PC-3 (cell line): ENCODE measurements around the gene RBFOX2. TPM values are rescaled to one million over a fixed set of nuclear protein-coding genes. Genes with fewer than 3 reads are reported as not detected.

Experiments
- ATAC-seq: fragments of 200-7000 bp; cut with Tn5 transposase; 2 replicates; pipeline ENCODE4 v1.9.1; 2020; ENCODE audit warnings: mild to moderate bottlenecking, moderate library complexity
- BruUV-seq: library from RNA; stranded (reverse); fragments of 400-500 nt; replicated peaks from 2 replicates; lab custom pipeline; 2021; lab: Mats Ljungman, UMichigan
- CTCF ChIA-PET: fragments of 300-600 bp; sonication (Branson Sonifier 250); formaldehyde crosslinking; loops from one replicate; lab custom pipeline; 2022; ENCODE audit warnings: antibody characterized with exemption; lab: Charles Lee
- POLR2A ChIA-PET: fragments of 300-600 bp; sonication (Branson Sonifier 250); formaldehyde crosslinking; loops from one replicate; lab custom pipeline; 2022; ENCODE audit warnings: antibody characterized with exemption; ENCODE audit not compliant: unreplicated experiment; lab: Charles Lee
- DNase-seq: peaks from one replicate; pipeline ENCODE4 v3.0.0-alpha.2; 2015
- H2AFZ ChIP-seq: fragments of 300-600 bp; sonication (generic); 2 replicates; pipeline ENCODE4 v1.6.0; 2016; ENCODE audit warnings: antibody characterized with exemption, low read length
- H3F3A ChIP-seq: fragments of 300-600 bp; sonication (generic); one replicate; pipeline ENCODE4 v1.6.0; 2017; ENCODE audit warnings: antibody characterized with exemption, low read length, control low read depth, mild to moderate bottlenecking; ENCODE audit not compliant: unreplicated experiment
- H3K27ac ChIP-seq: fragments of 300-600 bp; sonication (generic); 2 replicates; pipeline ENCODE4 v1.5.1; 2016; ENCODE audit warnings: mild to moderate bottlenecking, low read length
- H3K27me3 ChIP-seq: fragments of 300-600 bp; sonication (generic); 2 replicates; pipeline ENCODE4 v1.6.1; 2016; ENCODE audit warnings: low read length, mixed read lengths
- H3K36me3 ChIP-seq: fragments of 300-600 bp; sonication (generic); 2 replicates; pipeline ENCODE4 v1.6.1; 2016; ENCODE audit warnings: low read depth, mixed run types, low read length, mixed read lengths
- H3K4me1 ChIP-seq: fragments of 300-600 bp; sonication (generic); 2 replicates; pipeline ENCODE4 v1.5.1; 2016; ENCODE audit warnings: low read length; ENCODE audit not compliant: insufficient read depth
- H3K4me2 ChIP-seq: fragments of 300-600 bp; sonication (generic); 2 replicates; pipeline ENCODE4 v1.6.0; 2016; ENCODE audit warnings: low read length
- H3K4me3 ChIP-seq: fragments of 300-600 bp; sonication (generic); 2 replicates; pipeline ENCODE4 v1.5.1; 2016; ENCODE audit warnings: mild to moderate bottlenecking, low read length, mixed read lengths
- H3K79me2 ChIP-seq: fragments of 300-600 bp; sonication (generic); 2 replicates; pipeline ENCODE4 v1.6.1; 2017; ENCODE audit warnings: low read length, mixed read lengths
- H3K9ac ChIP-seq: fragments of 300-600 bp; sonication (generic); 2 replicates; pipeline ENCODE4 v1.6.0; 2016; ENCODE audit warnings: mild to moderate bottlenecking, low read length
- H3K9me2 ChIP-seq: fragments of 300-600 bp; sonication (generic); replicated peaks from 2 replicates; pipeline ENCODE4 v1.6.1; 2016; ENCODE audit warnings: mixed run types, low read length, mixed read lengths
- H3K9me3 ChIP-seq: fragments of 300-600 bp; sonication (generic); 2 replicates; pipeline ENCODE4 v1.6.1; 2016; ENCODE audit warnings: low read length, mixed read lengths
- H4K20me1 ChIP-seq: fragments of 300-600 bp; sonication (generic); 2 replicates; pipeline ENCODE4 v1.6.1; 2016; ENCODE audit warnings: low read length, mixed read lengths
- EZH2 ChIP-seq: fragments of 300-600 bp; sonication (generic); IDR thresholded peaks from one replicate; pipeline ENCODE4 v1.6.1; 2017; ENCODE audit warnings: antibody characterized with exemption, mild to moderate bottlenecking, low read length; ENCODE audit not compliant: unreplicated experiment
- EZH2phosphoT487 ChIP-seq: fragments of 300-600 bp; sonication (generic); IDR thresholded peaks from 2 replicates; pipeline ENCODE4 v1.6.1; 2018; ENCODE audit warnings: mild to moderate bottlenecking, antibody characterized with exemption, low read length, borderline replicate concordance
- intact Hi-C: fragments of 100-400 bp; cut with micrococcal nuclease; formaldehyde crosslinking; loops from 2 replicates; pipeline ENCODE4 v1.9.0; 2023
- total RNA-seq: library from RNA; depleted of rRNA; stranded (reverse); fragments of >200 nt; gene quantifications from 2 replicates; pipeline ENCODE4 v1.2.3, GENCODE V29; 2014
- TF ChIP-seq, protein P1 (sequence below): fragments of 300-600 bp; sonication (generic); conservative IDR thresholded peaks from 2 replicates; pipeline ENCODE4 v1.5.1; 2017; ENCODE audit warnings: antibody characterized with exemption, low read depth, mild to moderate bottlenecking, low read length

Gene RBFOX2
- total RNA-seq, 1 experiment from 2014 or later, result 75.1 TPM

DNA sequence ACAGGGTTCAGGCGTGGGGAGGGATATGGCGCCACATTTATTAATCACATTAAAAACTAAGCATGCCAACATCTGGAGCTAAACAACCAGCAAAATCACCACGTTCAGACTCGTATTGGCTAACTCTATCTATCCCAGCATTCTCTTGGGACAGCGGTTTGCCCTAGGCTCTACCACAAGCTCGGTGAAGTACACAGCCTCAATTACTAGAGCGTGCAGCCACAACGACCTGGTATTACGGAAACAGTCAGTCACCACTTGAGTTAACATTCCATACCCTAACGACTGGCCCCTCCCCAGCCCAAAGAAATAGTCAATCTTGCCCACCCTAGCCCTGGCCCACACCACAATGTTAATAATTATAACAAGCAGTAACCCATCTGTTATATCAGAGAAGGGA lies 278.8 kb downstream of the RBFOX2 start:
- ChIA-PET POLR2A (no interaction called here), CTCF (interaction anchor here (0.7 kb wide), 1 partner anchor 91 kb away, joined by 3 read pairs; no protein-coding TSS in a partner anchor)

DNA sequence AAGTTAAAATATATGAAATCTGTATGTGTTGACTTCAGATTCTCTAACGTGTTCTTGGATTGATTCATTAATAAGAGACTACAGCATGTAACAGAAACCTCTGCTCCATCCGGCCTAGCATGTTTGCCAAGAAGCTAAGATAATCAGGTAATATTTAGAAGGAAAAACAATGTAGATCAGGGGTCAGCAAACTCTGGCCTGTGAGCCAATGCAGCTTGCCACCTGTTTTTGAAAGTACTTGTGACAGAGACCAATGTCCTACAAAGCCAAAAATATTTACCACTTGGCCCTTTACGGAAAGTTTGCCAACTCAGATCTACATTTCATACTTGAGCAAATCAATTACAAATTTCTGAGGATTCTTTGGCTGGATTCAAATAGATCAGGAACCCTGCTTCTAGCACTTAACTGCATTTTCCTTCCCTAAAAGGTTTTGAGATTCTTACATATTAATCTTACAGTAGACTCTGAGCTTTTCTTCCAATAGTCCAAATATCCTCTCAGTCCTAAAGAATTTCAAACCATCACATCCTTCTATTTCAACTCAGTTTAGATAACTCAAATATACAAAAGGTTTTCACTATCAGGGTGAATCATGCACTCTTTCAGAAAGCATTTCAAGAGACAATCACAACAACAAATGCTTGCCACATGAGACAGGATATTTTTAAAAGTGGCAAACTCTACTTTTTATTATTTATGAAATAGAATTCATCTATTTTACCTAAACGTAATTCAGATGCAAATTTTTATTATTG lies 281.5 kb downstream of the RBFOX2 start:
- no peak for ATAC-seq
- intact Hi-C loops, result no loop called here
- BruUV-seq, result no TSS peak
- Histone ChIP-seq H3K79me2 (no peaks in the 10 kb centered on the region), H3K4me3 (no peak overlapping the region), H3K4me1 (peaks cover 18% of the 10 kb centered on the region), H3K27me3 (no peaks in the 10 kb centered on the region), H4K20me1 (no peaks in the 10 kb centered on the region), H3K9me3 (no peaks in the 10 kb centered on the region), H3K36me3 (peaks cover 18% of the 10 kb centered on the region; the same call in 1 of the 2 replicates), H3K9me2 (no peaks in the 10 kb centered on the region), H3K4me2 (no peak overlapping the region), H3K9ac (no peak overlapping the region), H2AFZ (no peak overlapping the region), H3K27ac (no peak overlapping the region), H3F3A (peaks cover 6% of the 10 kb centered on the region)
- POLR2A ChIA-PET, result no interaction called here
- no peak for DNase-seq
- CTCF ChIA-PET, result no interaction called here
- TF ChIP-seq, protein P1, sequence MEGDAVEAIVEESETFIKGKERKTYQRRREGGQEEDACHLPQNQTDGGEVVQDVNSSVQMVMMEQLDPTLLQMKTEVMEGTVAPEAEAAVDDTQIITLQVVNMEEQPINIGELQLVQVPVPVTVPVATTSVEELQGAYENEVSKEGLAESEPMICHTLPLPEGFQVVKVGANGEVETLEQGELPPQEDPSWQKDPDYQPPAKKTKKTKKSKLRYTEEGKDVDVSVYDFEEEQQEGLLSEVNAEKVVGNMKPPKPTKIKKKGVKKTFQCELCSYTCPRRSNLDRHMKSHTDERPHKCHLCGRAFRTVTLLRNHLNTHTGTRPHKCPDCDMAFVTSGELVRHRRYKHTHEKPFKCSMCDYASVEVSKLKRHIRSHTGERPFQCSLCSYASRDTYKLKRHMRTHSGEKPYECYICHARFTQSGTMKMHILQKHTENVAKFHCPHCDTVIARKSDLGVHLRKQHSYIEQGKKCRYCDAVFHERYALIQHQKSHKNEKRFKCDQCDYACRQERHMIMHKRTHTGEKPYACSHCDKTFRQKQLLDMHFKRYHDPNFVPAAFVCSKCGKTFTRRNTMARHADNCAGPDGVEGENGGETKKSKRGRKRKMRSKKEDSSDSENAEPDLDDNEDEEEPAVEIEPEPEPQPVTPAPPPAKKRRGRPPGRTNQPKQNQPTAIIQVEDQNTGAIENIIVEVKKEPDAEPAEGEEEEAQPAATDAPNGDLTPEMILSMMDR, result no peak
- TF ChIP-seq EZH2phosphoT487 (no peak), EZH2 (no peak)

More for the DNA sequence above, 278.8 kb downstream of the RBFOX2 start:
- Histone ChIP-seq H2AFZ (no peak overlapping the region), H3K27ac (no peak overlapping the region), H3K36me3 (peaks cover 22% of the 10 kb centered on the region), H3K9me2 (no peaks in the 10 kb centered on the region), H3K9ac (no peak overlapping the region), H3K4me2 (no peak overlapping the region), H3K27me3 (no peaks in the 10 kb centered on the region), H3K4me3 (no peak overlapping the region), H3K79me2 (no peaks in the 10 kb centered on the region), H3K9me3 (no peaks in the 10 kb centered on the region), H4K20me1 (no peaks in the 10 kb centered on the region), H3K4me1 (no peaks in the 10 kb centered on the region), H3F3A (no peaks in the 10 kb centered on the region)
- no peak for ATAC-seq
- DNase-seq, result no peak
- no peak for TF ChIP-seq EZH2
- TF ChIP-seq, protein P1, result no peak
- TF ChIP-seq EZH2phosphoT487, result no peak
- BruUV-seq, result no TSS peak
- intact Hi-C loops, result loop anchor here (10.0 kb wide), 1 partner anchor 175 kb away; no protein-coding TSS in a partner anchor

DNA sequence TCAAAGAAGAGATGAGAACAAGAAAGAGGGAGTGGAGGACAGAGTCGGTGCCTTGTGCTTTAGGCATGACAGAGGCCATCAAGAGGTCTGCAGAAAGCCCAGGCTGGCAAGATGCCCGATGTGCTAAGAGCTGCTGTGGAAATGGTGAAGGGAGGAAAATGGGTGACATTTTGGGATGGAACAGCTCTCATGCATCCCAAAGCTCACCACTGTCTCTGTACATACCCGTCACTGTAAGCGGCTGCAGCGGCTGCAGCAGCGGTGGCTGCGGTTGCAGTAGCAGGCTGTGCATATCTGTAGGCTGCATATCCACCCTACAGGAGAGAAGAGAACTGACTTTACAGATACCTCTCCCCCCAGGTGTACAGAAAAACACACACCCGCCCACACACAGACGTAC lies 282.4 kb downstream of the RBFOX2 start:
- intact Hi-C loops, result no loop called here
- Histone ChIP-seq H3K4me2 (no peak overlapping the region), H3K9ac (no peak overlapping the region), H3K9me3 (no peaks in the 10 kb centered on the region), H3K27ac (no peak overlapping the region), H3K79me2 (no peaks in the 10 kb centered on the region), H2AFZ (no peak overlapping the region), H3F3A (peaks cover 6% of the 10 kb centered on the region), H3K4me1 (peaks cover 22% of the 10 kb centered on the region), H4K20me1 (no peaks in the 10 kb centered on the region), H3K9me2 (no peaks in the 10 kb centered on the region), H3K27me3 (no peaks in the 10 kb centered on the region), H3K36me3 (peaks cover 18% of the 10 kb centered on the region; the same call in 1 of the 2 replicates), H3K4me3 (no peak overlapping the region)
- ATAC-seq (no peak), DNase-seq (no peak)
- ChIA-PET CTCF (no interaction called here), POLR2A (no interaction called here)
- TF ChIP-seq EZH2, result no peak
- BruUV-seq, result no TSS peak
